Stimulated activated CD8-positive, alpha-beta memory T cell treated with anti-CD3 and anti-CD28 coated beads, Interleukin-2, amount 100 ng/mL, for 1 hour (primary cell): ENCODE measurements around the gene SLC35D2.
"Not testable (repeated sequence)": the region's sequence is repeated elsewhere in the genome, so short reads cannot be mapped to it uniquely, and the experiment has no call there.

Source experiments
- DNase-seq, 2 donors: peaks; one replicate each; pipeline ENCODE4 v3.0.0-alpha.2; 2020; ENCODE audit warnings: low read depth in 2 of 2

Gene SLC35D2

GRCh38 chr9:96400132-96400910 is 16.8 kb upstream of the SLC35D2 start:
- no peak for DNase-seq

DNA sequence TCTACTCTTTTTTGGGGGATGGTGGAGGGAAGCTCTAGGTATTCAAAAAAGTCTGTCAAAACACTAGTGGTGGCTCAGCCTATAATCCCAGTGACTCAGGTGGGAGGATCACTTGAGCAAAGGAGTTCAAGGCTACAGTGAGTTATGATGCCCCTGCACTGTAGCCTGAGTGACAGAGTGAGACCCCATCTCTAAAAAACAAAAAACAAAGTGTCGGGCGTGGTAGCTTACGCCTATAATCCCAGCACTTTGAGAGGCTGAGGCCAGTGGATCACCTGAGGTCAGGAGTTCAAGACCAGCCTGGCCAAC is 15.8 kb upstream of the SLC35D2 start:
- DNase-seq = no peak

GRCh38 chr9:96398582-96399324 is 15.2 kb upstream of the SLC35D2 start:
- DNase-seq = no peak

GRCh38 chr9:96395964-96396363 is 12.5 kb upstream of the SLC35D2 start:
- no peak for DNase-seq

DNA sequence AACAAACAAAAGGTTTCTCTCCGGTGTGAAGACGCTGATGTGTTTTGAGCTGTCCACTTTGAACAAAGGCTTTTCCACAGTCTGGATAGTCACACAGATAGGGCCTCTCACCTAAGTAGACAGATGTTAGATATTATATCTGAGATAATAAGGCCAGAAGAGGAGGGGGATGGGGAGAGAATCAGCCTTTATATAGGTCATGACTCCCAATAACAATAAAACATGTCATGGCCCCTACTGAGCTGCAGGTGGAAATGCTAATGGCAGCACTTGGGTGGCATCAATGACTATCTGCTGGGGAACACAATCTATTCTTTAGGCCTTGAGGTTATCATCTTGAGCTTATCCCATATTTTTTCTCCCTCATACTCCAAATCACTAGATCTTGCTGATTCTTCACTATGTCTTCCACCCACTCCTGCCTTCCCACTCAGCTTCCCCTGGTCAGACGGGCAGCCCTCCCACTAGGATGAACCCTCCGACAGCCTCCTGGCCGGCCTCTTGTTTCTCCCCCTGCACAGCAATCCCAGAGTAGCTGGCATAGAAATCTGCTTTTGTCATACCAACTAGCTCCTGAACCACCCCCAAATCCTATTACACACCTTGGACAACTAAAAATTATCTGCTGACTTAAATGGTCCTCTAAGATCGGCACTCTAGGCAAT is 11.5 kb upstream of the SLC35D2 start:
- DNase-seq = no peak

- no peak for DNase-seq
Measured at GRCh38 chr9:96392263-96392662, 8.8 kb upstream of the SLC35D2 start.

DNA sequence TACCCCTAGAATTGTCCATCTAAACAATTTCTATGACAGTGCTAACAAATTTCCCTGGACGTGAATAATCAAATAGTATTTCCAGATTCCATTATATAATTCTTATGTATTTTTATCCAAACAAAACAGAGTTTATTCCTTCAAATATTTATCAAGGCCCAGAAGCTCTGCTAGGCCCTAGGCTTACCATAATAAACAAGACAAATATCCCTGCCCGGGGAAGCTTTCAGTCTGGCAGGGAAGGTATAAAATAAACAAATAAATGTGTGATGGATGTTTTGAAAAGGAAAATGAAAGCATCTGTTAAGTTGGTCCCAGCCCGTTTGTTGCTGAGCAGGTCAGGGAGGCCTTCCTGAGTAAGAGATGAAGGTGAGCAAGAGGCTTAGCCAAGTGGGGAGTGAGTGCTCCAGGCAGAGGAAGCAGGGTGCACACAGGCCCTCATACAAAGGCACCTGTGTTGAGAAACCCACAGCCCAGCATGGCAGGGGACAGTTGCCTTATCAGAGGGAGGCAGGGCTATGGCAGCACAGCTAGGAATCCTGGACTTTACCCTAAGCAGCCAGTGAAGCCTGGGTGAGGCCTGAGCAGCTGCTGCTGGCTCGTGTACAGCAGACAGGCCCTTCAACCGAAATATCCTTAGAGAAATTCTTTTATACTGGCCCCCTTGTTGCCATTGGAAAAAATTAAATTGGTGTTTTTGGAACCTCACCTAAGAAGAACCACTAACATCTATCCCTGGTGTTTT is 7.7 kb upstream of the SLC35D2 start:
- no peak for DNase-seq

- DNase-seq = no peak
Measured at GRCh38 chr9:96388144-96388543, 4.6 kb upstream of the SLC35D2 start.

DNA sequence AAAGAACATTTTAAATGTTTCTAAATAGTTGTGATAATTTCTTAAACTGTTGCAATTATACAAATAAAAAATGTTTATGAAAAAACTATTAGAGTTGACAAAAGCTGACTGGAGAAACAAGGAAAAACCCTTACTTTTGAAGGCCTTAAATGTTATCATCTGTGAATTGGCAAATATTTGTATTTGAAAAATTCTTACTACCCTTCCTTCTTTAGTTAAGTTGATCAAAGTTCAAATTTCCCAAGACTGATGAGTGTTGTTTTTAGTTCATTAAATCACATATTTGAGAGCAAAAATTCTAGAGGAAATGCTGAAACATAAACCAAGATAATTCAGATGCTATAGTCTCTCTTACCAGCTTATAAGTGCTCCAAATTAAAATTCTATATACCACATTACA is 2.6 kb upstream of the SLC35D2 start:
- DNase-seq = no peak

GRCh38 chr9:96382839-96383164 is 709 bp downstream of the SLC35D2 start:
- DNase-seq = no peak

DNA sequence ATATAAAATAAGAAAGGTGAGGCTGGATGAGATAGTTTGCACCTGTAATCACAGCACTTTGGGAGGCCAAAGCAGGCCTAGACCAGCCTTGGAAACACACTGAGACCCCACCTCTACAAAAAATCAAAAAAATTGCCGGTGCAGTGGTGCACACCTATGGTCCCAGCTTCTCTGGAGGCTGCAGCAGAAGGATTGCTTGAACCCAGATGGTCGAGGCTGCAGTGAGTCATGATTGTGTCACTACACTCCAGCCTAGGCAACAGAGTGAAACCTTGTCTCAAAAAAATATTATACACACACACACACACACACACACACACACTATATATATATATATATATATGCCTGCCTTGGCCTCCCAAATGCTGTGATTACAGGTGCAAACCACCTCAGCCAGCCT is 1.3 kb downstream of the SLC35D2 start:
- DNase-seq = no peak

GRCh38 chr9:96381696-96382095 is 1.8 kb downstream of the SLC35D2 start:
- DNase-seq = no peak

DNA sequence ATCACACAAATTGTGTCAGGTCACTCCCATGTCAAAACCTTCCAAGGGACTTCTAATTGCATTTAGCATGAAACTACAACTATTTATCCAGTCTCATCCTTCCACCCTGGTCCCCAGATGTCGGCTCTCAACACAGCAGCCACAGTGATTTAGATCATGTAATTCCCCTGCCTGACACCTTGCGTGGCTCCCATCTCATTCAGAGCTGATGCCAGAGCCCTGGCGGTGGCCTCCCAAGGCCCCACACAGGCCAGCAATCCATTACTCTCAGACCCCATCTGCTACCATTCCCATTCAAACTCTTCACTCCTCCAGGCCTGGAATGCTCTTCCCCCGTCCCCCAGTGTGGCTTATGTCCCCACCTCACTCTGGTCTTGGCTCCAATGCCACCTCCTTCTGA is 2.4 kb downstream of the SLC35D2 start:
- DNase-seq = no peak

DNA sequence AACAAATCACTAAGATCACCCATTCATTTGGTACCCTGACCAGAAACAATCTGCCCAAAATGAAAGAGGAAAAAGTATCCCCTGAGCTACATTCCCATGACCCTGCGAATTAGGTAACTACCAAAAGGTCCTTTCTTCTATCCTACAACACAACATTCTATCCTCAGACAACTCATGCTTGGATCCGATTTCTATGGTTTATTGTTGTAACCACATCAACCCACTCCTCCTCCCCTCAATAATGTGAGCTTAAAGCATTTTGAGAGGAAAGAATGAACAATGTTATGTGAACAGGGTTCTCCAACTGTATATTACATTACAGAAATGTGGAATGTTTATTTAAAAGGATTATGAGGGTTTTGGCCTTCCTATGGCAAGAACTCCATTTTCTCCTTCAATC is 4.0 kb downstream of the SLC35D2 start:
- DNase-seq = no peak

GRCh38 chr9:96378187-96378586 is 5.3 kb downstream of the SLC35D2 start:
- no peak for DNase-seq

GRCh38 chr9:96376891-96377874 is 6.3 kb downstream of the SLC35D2 start:
- DNase-seq = no peak

DNA sequence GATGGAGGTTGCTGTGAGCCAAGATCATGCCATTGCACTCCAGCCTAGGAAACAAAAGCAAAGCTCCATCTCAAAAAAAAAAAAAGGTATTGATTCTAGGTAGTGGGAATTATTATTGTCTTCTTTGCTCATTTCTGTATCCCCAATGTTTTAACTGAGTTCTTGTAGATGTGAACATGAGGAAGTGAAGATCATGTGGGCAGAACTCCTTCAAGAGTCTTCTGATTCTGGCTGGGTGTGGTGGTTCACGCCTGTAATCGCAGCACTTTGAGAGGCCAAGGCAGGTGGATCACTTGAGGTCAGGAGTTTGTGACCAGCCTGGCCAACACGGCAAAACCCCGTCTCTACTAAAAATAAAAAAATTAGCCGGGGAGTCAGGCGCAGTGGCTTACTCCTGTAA is 8.0 kb downstream of the SLC35D2 start:
- not testable (repeated sequence) for DNase-seq

DNA sequence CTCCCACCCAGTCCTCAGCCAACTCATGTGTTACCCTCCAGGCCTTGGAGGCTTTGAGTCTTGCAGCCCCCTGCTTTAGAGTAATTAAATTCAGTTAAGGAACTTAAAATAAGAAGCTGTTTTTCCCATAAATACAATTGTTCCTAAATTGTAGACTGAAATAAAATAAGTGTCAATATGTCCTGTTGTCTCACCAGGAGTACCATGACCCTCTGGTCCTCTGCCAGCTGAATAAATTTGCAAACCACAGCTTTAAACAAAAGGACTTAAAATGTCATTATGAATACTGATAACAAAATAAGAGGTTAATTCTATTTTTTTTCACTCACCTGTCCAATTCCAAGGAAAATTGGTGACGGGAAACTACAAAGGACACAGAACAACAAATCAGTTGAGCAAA is 15.6 kb downstream of the SLC35D2 start:
- no peak for DNase-seq

DNA sequence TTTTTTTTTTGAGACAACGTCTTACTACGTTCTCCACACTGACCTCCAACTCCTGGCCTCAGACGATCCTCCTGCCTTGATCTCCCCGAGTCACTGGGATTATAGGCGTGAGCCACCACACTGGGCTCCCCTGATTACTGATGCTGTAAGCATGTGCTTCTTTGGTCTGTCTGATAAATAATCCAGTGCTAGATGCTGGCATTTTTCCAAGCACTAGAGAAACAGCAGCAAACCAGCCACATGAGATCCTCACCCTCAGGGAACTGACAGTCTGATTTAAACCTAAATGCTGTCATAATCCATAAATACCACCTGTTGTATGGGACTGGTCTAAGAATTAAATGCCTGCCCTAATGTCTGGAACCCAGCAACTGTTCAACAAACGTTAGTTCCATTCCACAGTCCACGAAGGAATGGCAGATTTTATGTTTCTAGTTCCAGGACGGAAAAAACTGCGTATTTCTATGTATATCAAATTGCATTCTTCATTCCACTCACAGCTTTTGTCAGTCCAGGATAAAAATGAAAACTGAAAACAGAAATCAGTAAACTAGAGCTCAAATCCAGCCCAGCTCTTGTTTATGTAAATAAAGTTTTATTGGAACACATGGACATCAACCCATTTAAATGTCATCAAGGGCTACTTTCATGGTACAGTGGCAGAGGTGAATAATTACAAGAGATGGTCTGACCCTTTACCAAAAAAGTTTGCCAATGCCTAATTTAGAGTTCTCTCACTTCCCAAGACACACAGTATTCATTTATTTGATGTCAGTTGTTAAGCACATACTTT is 20.1 kb downstream of the SLC35D2 start:
- no peak for DNase-seq

DNA sequence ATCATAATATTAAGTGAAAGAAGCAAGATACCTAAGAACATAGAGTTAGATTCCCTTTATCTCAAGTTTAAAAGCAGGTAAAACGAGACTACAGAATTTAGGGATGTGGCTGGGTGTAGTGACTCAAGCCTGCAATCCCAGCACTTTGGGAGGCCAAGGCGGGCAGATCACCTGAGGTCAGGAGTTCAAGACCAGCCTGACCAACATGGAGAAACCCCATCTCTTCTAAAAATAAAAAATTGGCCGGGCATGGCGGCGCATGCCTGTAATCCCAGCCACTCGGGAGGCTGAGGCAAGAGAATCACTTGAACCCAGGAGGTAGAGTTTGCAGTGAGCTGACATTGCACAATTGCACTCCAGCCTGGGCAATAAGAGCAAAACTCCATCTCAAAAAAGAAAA is 21.4 kb downstream of the SLC35D2 start:
- DNase-seq = not testable (repeated sequence)
